ENCODE measurements around the gene IL17RD.

DNA sequence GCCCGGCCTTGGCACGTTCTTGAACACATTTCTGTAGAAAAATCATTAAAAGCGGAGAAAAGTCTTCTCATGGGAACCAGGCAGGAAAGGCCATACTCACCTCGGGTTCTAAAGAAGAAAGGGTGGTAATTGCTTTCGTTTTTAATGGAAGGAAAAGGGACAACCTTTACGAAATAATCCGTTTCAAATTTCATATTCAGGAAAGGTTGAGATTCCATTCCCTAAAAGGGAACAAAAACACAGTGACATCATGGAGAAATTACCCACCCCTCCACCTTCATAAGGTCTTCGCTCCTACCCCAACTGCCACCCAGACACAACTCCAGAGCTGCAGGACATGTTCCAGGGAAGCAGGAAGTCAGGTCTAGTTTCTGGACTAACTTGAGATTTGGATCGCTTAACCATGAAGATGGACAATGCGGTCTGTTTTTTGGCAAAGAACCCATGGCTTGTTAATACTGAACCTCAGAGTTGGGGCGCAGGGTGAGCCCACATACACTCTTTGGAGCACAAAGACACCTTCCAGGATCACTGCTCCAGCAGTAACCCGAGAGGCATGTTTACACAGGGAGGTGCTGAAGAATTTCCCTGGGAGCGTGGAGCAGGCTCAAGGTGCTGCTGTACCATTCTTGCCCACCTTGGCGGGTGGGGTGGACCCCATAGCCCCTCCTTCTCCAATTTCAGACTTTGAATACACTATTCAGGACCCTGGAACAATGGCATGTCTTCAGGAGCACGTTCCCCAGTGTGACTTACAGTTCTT, 55.5 kb downstream of the IL17RD start:
- TF ChIP-seq, protein P1, sequence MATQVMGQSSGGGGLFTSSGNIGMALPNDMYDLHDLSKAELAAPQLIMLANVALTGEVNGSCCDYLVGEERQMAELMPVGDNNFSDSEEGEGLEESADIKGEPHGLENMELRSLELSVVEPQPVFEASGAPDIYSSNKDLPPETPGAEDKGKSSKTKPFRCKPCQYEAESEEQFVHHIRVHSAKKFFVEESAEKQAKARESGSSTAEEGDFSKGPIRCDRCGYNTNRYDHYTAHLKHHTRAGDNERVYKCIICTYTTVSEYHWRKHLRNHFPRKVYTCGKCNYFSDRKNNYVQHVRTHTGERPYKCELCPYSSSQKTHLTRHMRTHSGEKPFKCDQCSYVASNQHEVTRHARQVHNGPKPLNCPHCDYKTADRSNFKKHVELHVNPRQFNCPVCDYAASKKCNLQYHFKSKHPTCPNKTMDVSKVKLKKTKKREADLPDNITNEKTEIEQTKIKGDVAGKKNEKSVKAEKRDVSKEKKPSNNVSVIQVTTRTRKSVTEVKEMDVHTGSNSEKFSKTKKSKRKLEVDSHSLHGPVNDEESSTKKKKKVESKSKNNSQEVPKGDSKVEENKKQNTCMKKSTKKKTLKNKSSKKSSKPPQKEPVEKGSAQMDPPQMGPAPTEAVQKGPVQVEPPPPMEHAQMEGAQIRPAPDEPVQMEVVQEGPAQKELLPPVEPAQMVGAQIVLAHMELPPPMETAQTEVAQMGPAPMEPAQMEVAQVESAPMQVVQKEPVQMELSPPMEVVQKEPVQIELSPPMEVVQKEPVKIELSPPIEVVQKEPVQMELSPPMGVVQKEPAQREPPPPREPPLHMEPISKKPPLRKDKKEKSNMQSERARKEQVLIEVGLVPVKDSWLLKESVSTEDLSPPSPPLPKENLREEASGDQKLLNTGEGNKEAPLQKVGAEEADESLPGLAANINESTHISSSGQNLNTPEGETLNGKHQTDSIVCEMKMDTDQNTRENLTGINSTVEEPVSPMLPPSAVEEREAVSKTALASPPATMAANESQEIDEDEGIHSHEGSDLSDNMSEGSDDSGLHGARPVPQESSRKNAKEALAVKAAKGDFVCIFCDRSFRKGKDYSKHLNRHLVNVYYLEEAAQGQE (IDR thresholded peaks at IDR 0.05; ENCODE audit: insufficient read depth in 1 of 2, low read depth in 2 of 2, low read length in 1 of 2), result no peak
- TF ChIP-seq, protein P2, sequence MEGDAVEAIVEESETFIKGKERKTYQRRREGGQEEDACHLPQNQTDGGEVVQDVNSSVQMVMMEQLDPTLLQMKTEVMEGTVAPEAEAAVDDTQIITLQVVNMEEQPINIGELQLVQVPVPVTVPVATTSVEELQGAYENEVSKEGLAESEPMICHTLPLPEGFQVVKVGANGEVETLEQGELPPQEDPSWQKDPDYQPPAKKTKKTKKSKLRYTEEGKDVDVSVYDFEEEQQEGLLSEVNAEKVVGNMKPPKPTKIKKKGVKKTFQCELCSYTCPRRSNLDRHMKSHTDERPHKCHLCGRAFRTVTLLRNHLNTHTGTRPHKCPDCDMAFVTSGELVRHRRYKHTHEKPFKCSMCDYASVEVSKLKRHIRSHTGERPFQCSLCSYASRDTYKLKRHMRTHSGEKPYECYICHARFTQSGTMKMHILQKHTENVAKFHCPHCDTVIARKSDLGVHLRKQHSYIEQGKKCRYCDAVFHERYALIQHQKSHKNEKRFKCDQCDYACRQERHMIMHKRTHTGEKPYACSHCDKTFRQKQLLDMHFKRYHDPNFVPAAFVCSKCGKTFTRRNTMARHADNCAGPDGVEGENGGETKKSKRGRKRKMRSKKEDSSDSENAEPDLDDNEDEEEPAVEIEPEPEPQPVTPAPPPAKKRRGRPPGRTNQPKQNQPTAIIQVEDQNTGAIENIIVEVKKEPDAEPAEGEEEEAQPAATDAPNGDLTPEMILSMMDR (IDR thresholded peaks at IDR 0.05), result no peak

Measured in Panc1 (cell line).